Gastroesophageal sphincter (tissue), 4 donors: Measurements from ENCODE around the gene NPSR1. TPM values are rescaled to one million over a fixed set of nuclear protein-coding genes. Genes with fewer than 3 reads are reported as not detected.

Experiments
- ATAC-seq: fragments of 150-250 bp; one replicate; pipeline ENCODE4 v1.9.1; 2016; ENCODE audit warnings: mild to moderate bottlenecking, moderate library complexity
- H3K27ac ChIP-seq, 4 donors: fragments of 200-600 bp; sonication (generic) in 3 of 4; 1 replicate in 3 of 4; 2 replicates in 1 of 4; pipeline ENCODE4 v1.5.1; 2016 to 2019
- H3K27me3 ChIP-seq: fragments of 200-600 bp; sonication (generic); one replicate; pipeline ENCODE4 v1.5.1; 2019
- H3K36me3 ChIP-seq, 2 donors: fragments of 200-600 bp; sonication (generic); one replicate each; pipeline ENCODE4 v1.5.1; 2019; ENCODE audit warnings: control low read depth in 1 of 2
- H3K4me1 ChIP-seq, 3 donors: fragments of 200-600 bp; sonication (generic); 1 replicate in 2 of 3; 2 replicates in 1 of 3; pipeline ENCODE4 v1.5.1; 2016 to 2019; ENCODE audit warnings: control low read depth in 2 of 3
- H3K4me3 ChIP-seq, 2 donors: fragments of 200-600 bp; sonication (generic); one replicate each; pipeline ENCODE4 v1.5.1; 2019; ENCODE audit warnings: mild to moderate bottlenecking in 1 of 2, moderate library complexity in 1 of 2
- H3K9me3 ChIP-seq, 3 donors: fragments of 200-600 bp; sonication (generic); one replicate each; pipeline ENCODE4 v1.5.1; 2017 to 2019; ENCODE audit warnings: control low read depth in 2 of 3
- EP300 ChIP-seq: sonication (generic); formaldehyde crosslinking; IDR thresholded peaks from one replicate; pipeline ENCODE4 v1.6.1; 2017; ENCODE audit warnings: antibody characterized with exemption, mild to moderate bottlenecking
- POLR2A ChIP-seq, 2 donors: fragments of 450-650 bp; IDR thresholded peaks; one replicate each; pipeline ENCODE4 v1.6.1; 2017; ENCODE audit warnings: antibody characterized with exemption in 2 of 2, mild to moderate bottlenecking in 2 of 2, moderate library complexity in 1 of 2
- POLR2AphosphoS5 ChIP-seq: sonication (generic); formaldehyde crosslinking; IDR thresholded peaks from one replicate; pipeline ENCODE4 v1.6.1; 2017; ENCODE audit warnings: antibody characterized with exemption
- WGBS, 2 donors: methylation state at CpG; one replicate each; pipeline ENCODE4 v1.1.5; 2018; ENCODE audit warnings: low coverage in 1 of 2; 5-methylcytosine and 5-hydroxymethylcytosine counted together
- total RNA-seq, 4 donors: library from RNA; depleted of rRNA; stranded (reverse); fragments of >200 nt; gene quantifications; one replicate each; pipeline ENCODE4 v1.1.0, GENCODE V29; 2016
- TF ChIP-seq, protein P1 (sequence below), 4 experiments: fragments of 200-600 bp in 2 of 4; fragments of 450-650 bp in 2 of 4; sonication (generic) in 1 of 4; IDR thresholded peaks; one replicate each; pipeline ENCODE4 v1.5.1; 2017 to 2019; ENCODE audit warnings: antibody characterized with exemption in 4 of 4, mild to moderate bottlenecking in 2 of 4, moderate library complexity in 2 of 4

Gene NPSR1
- total RNA-seq, 4 donors from 2014 or later: not detected

DNA sequence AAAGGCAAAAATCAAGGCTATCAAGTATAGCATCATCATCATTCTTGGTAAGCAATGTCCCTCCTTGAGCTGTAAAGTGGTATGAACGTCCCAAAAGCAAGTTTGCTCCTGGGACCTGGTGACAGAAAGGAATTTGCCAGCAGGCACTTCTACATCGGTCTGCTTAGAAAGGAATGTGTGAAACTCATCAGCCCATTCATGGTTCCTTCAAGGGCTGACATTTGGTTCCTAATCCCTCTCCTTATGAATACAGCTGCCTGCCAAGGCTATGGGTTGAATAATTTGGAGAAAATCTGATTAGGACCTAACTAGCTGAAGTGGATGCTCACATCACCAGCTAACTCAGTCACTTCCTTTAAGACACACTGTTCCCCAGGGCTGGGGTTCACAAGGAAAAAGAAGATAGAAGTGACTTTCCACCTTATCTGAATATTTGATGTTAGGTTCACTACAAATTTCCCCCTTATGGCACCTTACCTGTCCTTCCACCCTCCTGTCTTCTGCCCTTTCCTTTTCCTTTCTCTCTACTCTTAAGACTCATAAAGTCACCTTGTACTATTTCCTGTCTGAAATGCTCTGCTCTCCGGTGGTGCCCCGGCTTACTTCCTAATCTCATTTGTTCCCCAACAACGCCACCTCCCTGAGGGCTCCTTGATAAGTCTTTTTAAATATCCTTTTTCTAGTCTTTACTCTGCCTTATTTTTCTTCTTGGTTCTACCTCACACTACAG lies 187.1 kb downstream of the NPSR1 start:
- Histone ChIP-seq H3K4me3 (no peak overlapping the region), H3K27me3 (no peaks in the 10 kb centered on the region), H3K27ac (no peak overlapping the region), H3K36me3 (no peaks in the 10 kb centered on the region), H3K4me1 (peaks cover 0 to 7% (median 0%) of the 10 kb centered on the region in 3 donors), H3K9me3 (no peaks in the 10 kb centered on the region)
- WGBS, 2 donors: 34 to 48% methylated on average over 3 to 5 of the region's 5 CpGs
- ATAC-seq: no peak
- TF ChIP-seq, protein P1, sequence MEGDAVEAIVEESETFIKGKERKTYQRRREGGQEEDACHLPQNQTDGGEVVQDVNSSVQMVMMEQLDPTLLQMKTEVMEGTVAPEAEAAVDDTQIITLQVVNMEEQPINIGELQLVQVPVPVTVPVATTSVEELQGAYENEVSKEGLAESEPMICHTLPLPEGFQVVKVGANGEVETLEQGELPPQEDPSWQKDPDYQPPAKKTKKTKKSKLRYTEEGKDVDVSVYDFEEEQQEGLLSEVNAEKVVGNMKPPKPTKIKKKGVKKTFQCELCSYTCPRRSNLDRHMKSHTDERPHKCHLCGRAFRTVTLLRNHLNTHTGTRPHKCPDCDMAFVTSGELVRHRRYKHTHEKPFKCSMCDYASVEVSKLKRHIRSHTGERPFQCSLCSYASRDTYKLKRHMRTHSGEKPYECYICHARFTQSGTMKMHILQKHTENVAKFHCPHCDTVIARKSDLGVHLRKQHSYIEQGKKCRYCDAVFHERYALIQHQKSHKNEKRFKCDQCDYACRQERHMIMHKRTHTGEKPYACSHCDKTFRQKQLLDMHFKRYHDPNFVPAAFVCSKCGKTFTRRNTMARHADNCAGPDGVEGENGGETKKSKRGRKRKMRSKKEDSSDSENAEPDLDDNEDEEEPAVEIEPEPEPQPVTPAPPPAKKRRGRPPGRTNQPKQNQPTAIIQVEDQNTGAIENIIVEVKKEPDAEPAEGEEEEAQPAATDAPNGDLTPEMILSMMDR (IDR thresholded peaks at IDR 0.05): no peak
- TF ChIP-seq POLR2AphosphoS5 (no peak), EP300 (no peak), POLR2A (IDR thresholded peaks at IDR 0.05) (no peak)

DNA sequence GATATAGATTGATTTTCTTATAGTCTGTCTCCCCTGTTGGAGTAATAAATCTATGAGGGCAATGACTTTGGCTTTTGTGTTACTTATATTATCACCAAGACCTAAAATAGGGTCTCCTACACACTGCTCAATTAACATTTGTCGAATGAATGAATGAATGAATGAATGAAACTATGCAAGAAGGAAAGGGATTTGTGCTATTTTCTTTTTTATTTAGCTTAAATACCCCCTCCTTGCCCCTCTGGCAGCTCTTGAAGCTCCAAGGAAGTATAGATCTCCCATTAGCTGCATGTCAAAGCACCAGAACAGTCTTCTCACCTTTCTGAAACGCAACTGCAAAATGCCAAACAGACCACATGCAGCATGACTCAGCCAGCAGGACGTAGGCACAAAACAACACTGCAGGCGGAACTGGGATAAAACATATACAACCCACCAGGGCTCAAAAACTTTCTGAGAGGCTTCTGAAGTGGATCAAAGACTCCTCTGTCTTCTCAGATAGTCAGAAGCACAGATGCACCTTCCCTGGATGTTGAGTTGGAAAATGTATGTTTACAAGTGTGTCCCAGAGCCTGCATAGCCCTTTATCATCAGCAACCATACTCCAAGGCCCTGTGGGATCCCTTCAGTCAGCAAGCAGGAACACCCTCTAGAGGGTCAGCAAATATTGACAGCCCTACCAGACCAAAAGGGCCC lies 187.8 kb downstream of the NPSR1 start:
- ATAC-seq: no peak
- TF ChIP-seq EP300 (no peak), POLR2AphosphoS5 (no peak), POLR2A (IDR thresholded peaks at IDR 0.05) (no peak)
- TF ChIP-seq, protein P1 (IDR thresholded peaks at IDR 0.05): no peak
- 56 to 72% methylated on average over 2 to 4 of the region's 4 CpGs for WGBS, 2 donors
- Histone ChIP-seq H3K4me1 (peaks cover 0 to 14% (median 0%) of the 10 kb centered on the region in 3 donors), H3K4me3 (no peak overlapping the region), H3K36me3 (no peaks in the 10 kb centered on the region), H3K27me3 (no peaks in the 10 kb centered on the region), H3K9me3 (no peaks in the 10 kb centered on the region), H3K27ac (no peak overlapping the region)

DNA sequence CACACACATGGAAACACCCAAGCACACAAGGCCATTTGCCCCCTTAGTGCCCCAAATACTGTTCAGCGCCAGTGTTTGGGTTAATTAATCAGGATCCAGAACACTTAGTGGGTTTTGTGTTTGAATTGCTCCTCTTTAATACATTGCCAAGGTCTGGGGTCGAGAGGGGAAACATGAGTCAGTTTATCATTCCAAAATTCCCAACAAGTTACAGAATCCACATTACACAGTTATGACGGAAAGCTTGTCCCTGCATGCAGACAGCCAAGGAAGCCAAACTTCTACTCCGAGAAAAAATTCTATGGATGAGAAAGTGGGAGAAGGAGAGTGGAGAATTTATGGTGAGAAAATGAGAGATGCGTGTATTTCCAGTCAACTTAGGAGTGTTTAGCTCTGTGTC lies 189.0 kb downstream of the NPSR1 start:
- Histone ChIP-seq H3K9me3 (no peaks in the 10 kb centered on the region), H3K4me1 (peaks cover 0 to 24% (median 0%) of the 10 kb centered on the region in 3 donors), H3K27me3 (no peaks in the 10 kb centered on the region), H3K4me3 (no peak overlapping the region), H3K36me3 (no peaks in the 10 kb centered on the region), H3K27ac (no peak overlapping the region)
- TF ChIP-seq, protein P1 (IDR thresholded peaks at IDR 0.05): no peak
- TF ChIP-seq POLR2AphosphoS5: no peak
- no peak for TF ChIP-seq EP300
- no peak for TF ChIP-seq POLR2A (IDR thresholded peaks at IDR 0.05)
- WGBS, 2 donors: 0 to 43% methylated on average over 1 to 5 of the region's 5 CpGs
- ATAC-seq: no peak

DNA sequence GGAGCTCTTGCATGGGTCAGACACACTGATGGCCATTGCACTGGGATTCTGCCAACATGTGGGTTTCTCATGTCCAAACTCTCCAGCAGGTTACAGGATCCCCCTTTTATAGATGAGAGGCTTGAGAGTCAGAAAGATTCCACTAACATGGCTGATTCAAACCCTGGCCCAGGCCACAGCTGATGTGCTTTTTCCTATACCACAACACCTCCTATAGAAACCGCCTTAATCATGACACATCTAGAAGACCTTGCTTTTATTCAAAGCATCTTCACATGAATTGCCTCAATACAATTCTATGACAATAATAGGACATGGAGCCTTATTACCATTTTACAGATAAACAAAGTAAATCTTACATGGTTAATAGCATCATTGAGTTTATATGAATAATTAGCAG lies 190.7 kb downstream of the NPSR1 start:
- H3K36me3 ChIP-seq: no peaks in the 10 kb centered on the region
- H3K27me3 ChIP-seq: no peaks in the 10 kb centered on the region
- H3K27ac ChIP-seq: no peak overlapping the region
- WGBS, 2 donors: 78 to 90% methylated on average over 1 of the region's 1 CpG
- no peak for TF ChIP-seq POLR2AphosphoS5
- TF ChIP-seq POLR2A (IDR thresholded peaks at IDR 0.05): no peak
- TF ChIP-seq EP300: no peak
- TF ChIP-seq, protein P1 (IDR thresholded peaks at IDR 0.05): no peak
- no peaks in the 10 kb centered on the region for H3K9me3 ChIP-seq
- peaks cover 0 to 24% (median 0%) of the 10 kb centered on the region in 3 donors for H3K4me1 ChIP-seq
- H3K4me3 ChIP-seq: no peak overlapping the region
- ATAC-seq: no peak
